ENCODE results near the gene RFTN1. TPM values are rescaled to one million over a fixed set of nuclear protein-coding genes. Genes with fewer than 3 reads are reported as not detected.

The RFTN1 gene, protein sequence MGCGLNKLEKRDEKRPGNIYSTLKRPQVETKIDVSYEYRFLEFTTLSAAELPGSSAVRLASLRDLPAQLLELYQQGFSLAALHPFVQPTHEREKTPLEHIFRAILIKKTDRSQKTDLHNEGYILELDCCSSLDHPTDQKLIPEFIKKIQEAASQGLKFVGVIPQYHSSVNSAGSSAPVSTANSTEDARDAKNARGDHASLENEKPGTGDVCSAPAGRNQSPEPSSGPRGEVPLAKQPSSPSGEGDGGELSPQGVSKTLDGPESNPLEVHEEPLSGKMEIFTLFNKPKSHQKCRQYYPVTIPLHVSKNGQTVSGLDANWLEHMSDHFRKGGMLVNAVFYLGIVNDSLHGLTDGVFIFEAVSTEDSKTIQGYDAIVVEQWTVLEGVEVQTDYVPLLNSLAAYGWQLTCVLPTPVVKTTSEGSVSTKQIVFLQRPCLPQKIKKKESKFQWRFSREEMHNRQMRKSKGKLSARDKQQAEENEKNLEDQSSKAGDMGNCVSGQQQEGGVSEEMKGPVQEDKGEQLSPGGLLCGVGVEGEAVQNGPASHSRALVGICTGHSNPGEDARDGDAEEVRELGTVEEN
- 79.6 and 84.1 TPM in 2 replicates for total RNA-seq
- long read RNA-seq, transcript RFTN1-201 (10 exons, 2,982 nt): major isoform, 66 of 111 reads
- long read RNA-seq, partial matches to known transcripts: 5 of 111 reads
- long read RNA-seq, other reads (novel, unspliced or antisense): 40 of 111 reads

GRCh38 chr3:16513141-16514020, at the start of gene RFTN1:
RFTN1 (minus strand) TSS chr3:16513699; CDS start chr3:16493869, 19,830 bp downstream.
- no peaks in the 10 kb centered on the region for H3K9me3 Mint-ChIP-seq (ENCODE audit: unreplicated experiment)
- H3K27ac Mint-ChIP-seq (ENCODE audit: unreplicated experiment): peak within 1 kb of the TSS; percentile 96

DNA sequence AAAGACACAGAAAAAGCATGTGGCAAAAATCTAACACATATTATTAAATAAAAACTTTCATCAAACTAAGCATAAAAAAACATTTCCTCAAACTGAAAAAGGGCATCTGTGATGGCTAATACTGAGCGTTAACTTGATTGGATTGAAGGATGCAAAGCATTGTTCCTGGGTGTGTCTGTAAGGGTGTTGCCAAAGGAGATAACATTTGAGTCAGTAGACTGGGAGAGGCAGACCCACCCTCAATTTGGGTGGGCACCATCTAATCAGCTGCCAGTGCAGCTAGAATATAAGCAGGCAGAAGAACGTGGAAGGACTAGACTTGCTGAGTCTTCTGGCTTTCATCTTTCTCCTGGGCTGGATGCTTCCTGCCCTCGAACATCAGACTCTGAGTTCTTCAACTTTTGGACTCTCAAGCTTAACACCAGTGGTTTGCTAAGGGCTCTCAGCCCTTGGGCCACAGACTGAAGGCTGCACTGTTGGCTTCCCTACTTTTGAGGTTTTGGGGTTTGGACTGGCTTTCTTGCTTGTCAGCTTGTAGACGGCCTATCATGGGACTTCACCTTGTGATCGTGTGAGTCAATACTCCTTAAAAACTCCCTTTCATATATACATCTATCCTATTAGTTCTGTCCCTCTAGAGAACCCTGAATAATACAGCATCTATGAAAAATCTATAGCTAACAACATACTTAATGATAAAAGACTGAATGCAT, 46.3 kb upstream of the RFTN1 start:
- Mint-ChIP-seq H3K27me3 (ENCODE audit: unreplicated experiment) (peaks cover 55% of the 10 kb centered on the region), H3K9me3 (ENCODE audit: unreplicated experiment) (peaks cover 15% of the 10 kb centered on the region)
- no peak for DNase-seq (ENCODE audit: extremely low spot score, unreplicated experiment)

More at GRCh38 chr3:16513141-16514020, at the start of gene RFTN1:
- DNase-seq (ENCODE audit: extremely low spot score, unreplicated experiment): no peak
- H3K36me3 Mint-ChIP-seq (ENCODE audit: unreplicated experiment): peaks cover 2% of the 10 kb centered on the region
- no peaks in the 10 kb centered on the region for H3K27me3 Mint-ChIP-seq (ENCODE audit: unreplicated experiment)
- peaks cover 60% of the 10 kb centered on the region for H3K4me1 Mint-ChIP-seq (ENCODE audit: unreplicated experiment)
- TF ChIP-seq CTCF (IDR thresholded peaks at IDR 0.05): peak; percentile 18
- peak within 1 kb of the TSS; percentile 93 for H3K4me3 Mint-ChIP-seq (ENCODE audit: unreplicated experiment)

DNA sequence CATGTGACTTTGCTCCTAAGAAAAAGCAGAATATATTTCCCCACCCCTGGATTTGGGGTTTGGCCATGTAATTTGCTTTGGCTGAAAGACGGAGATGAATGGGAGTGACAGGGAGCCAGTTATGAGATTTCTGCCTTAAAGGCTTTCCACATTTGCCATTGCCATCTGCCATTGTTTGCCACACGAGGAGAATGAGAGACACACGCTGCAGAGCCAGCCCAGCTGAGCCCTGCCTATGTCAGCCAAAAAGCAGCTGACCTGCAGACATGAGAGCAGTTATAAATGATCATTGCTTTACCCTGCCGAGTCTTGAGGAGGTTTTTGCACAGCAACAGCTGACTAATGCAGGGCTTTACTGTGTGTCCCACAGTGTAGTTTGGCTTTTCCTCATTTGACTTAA, 40.6 kb upstream of the RFTN1 start:
- H3K9me3 Mint-ChIP-seq (ENCODE audit: unreplicated experiment): no peaks in the 10 kb centered on the region

More for the DNA sequence above, 46.3 kb upstream of the RFTN1 start:
- no peaks in the 10 kb centered on the region for H3K36me3 Mint-ChIP-seq (ENCODE audit: unreplicated experiment)
- TF ChIP-seq CTCF (IDR thresholded peaks at IDR 0.05): no peak
- no peak overlapping the region for H3K27ac Mint-ChIP-seq (ENCODE audit: unreplicated experiment)
- no peak overlapping the region for H3K4me3 Mint-ChIP-seq (ENCODE audit: unreplicated experiment)
- no peaks in the 10 kb centered on the region for H3K4me1 Mint-ChIP-seq (ENCODE audit: unreplicated experiment)

GRCh38 chr3:16552757-16553156, 39.3 kb upstream of the RFTN1 start:
- peaks cover 14% of the 10 kb centered on the region for H3K4me1 Mint-ChIP-seq (ENCODE audit: unreplicated experiment)
- H3K36me3 Mint-ChIP-seq (ENCODE audit: unreplicated experiment): no peaks in the 10 kb centered on the region
- H3K27me3 Mint-ChIP-seq (ENCODE audit: unreplicated experiment): peaks cover 48% of the 10 kb centered on the region
- H3K9me3 Mint-ChIP-seq (ENCODE audit: unreplicated experiment): peaks cover 3% of the 10 kb centered on the region
- no peak for DNase-seq (ENCODE audit: extremely low spot score, unreplicated experiment)
- no peak for TF ChIP-seq CTCF (IDR thresholded peaks at IDR 0.05)
- no peak overlapping the region for H3K4me3 Mint-ChIP-seq (ENCODE audit: unreplicated experiment)
- no peak overlapping the region for H3K27ac Mint-ChIP-seq (ENCODE audit: unreplicated experiment)

More for the DNA sequence above, 40.6 kb upstream of the RFTN1 start:
- no peaks in the 10 kb centered on the region for H3K36me3 Mint-ChIP-seq (ENCODE audit: unreplicated experiment)
- peaks cover 13% of the 10 kb centered on the region for H3K4me1 Mint-ChIP-seq (ENCODE audit: unreplicated experiment)
- no peak for TF ChIP-seq CTCF (IDR thresholded peaks at IDR 0.05)
- no peak for DNase-seq (ENCODE audit: extremely low spot score, unreplicated experiment)
- no peak overlapping the region for H3K27ac Mint-ChIP-seq (ENCODE audit: unreplicated experiment)
- H3K27me3 Mint-ChIP-seq (ENCODE audit: unreplicated experiment): peaks cover 56% of the 10 kb centered on the region
- no peak overlapping the region for H3K4me3 Mint-ChIP-seq (ENCODE audit: unreplicated experiment)

Measured in osteocyte (in vitro differentiated cells).